HL-60 (cell line): ENCODE measurements around the gene POM121L2.

Source experiments
- DNase-seq, 2 experiments: peaks; one replicate each; pipeline ENCODE4 v3.0.0-alpha.2; 2010 to 2020; ENCODE audit warnings: low read depth in 1 of 2, low spot score in 1 of 2
- H3K27ac ChIP-seq: fragments of 250-450 bp; sonication (Bioruptor Pico); replicated peaks from 2 replicates; pipeline ENCODE4 v1.5.1; 2020; ENCODE audit warnings: mild to moderate bottlenecking, moderate library complexity
- H3K27me3 ChIP-seq: fragments of 250-450 bp; sonication (Bioruptor Pico); 2 replicates; pipeline ENCODE4 v1.5.1; 2021; ENCODE audit warnings: mild to moderate bottlenecking, moderate library complexity; ENCODE audit not compliant: insufficient read depth, poor library complexity, severe bottlenecking
- H3K4me3 ChIP-seq: replicated peaks from 2 replicates; pipeline ENCODE4 v1.5.1; 2011; ENCODE audit warnings: mild to moderate bottlenecking, control low read depth, low read length; ENCODE audit not compliant: insufficient read depth
- GABPA ChIP-seq: IDR thresholded peaks from 2 replicates; pipeline ENCODE4 v1.6.1; 2012; ENCODE audit warnings: low read depth
- POLR2AphosphoS5 ChIP-seq: IDR thresholded peaks from 2 replicates; pipeline ENCODE4 v1.6.1; 2012; ENCODE audit warnings: low read depth
- REST ChIP-seq: IDR thresholded peaks from 2 replicates; pipeline ENCODE4 v1.6.1; 2012; ENCODE audit warnings: low read depth; ENCODE audit not compliant: insufficient replicate concordance
- SPI1 ChIP-seq: IDR thresholded peaks from 2 replicates; pipeline ENCODE4 v1.6.1; 2012; ENCODE audit warnings: low read depth, mild to moderate bottlenecking, borderline replicate concordance
- TF ChIP-seq, protein P1 (sequence below): IDR thresholded peaks from one replicate; pipeline ENCODE4 v1.5.1; 2011; ENCODE audit warnings: low read length, control low read depth, inconsistent platforms; ENCODE audit not compliant: insufficient read depth

The POM121L2 gene

GRCh38 chr6:27281105-27281539 is 31.0 kb downstream of the POM121L2 start:
- Histone ChIP-seq H3K27me3 (no peaks in the 10 kb centered on the region), H3K27ac (no peak overlapping the region), H3K4me3 (no peak overlapping the region)
- TF ChIP-seq SPI1 (no peak), REST (no peak), POLR2AphosphoS5 (no peak), GABPA (no peak)
- TF ChIP-seq, protein P1, sequence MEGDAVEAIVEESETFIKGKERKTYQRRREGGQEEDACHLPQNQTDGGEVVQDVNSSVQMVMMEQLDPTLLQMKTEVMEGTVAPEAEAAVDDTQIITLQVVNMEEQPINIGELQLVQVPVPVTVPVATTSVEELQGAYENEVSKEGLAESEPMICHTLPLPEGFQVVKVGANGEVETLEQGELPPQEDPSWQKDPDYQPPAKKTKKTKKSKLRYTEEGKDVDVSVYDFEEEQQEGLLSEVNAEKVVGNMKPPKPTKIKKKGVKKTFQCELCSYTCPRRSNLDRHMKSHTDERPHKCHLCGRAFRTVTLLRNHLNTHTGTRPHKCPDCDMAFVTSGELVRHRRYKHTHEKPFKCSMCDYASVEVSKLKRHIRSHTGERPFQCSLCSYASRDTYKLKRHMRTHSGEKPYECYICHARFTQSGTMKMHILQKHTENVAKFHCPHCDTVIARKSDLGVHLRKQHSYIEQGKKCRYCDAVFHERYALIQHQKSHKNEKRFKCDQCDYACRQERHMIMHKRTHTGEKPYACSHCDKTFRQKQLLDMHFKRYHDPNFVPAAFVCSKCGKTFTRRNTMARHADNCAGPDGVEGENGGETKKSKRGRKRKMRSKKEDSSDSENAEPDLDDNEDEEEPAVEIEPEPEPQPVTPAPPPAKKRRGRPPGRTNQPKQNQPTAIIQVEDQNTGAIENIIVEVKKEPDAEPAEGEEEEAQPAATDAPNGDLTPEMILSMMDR: no peak
- DNase-seq: no peak

DNA sequence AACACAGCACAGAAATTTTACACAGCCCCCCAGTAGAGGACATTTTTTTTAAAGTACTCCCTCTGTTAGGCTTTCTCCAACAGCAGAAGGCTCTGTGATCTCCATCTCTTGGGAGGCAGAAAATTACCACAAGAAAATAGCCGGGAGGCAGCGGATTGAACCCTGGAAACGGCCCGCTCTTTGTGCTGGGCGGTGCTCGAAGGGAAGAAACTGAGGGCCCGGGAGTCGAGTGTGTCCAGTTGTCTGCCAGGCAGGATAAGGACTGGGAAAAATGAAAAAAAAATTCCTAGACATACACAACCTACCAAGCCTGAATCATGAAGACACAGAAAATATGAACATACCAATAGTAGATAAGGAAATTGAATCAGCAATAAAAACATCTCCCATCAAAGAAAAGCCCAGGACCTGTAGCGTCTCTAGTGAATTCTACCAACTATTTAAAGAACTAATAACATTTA is 31.5 kb downstream of the POM121L2 start:
- no peak for TF ChIP-seq REST
- TF ChIP-seq POLR2AphosphoS5: no peak
- no peak for TF ChIP-seq GABPA
- no peak for TF ChIP-seq SPI1
- TF ChIP-seq, protein P1: no peak
- H3K27me3 ChIP-seq: no peaks in the 10 kb centered on the region
- peak overlapping the region; percentile 23 for H3K4me3 ChIP-seq
- no peak for DNase-seq
- H3K27ac ChIP-seq: no peak overlapping the region

DNA sequence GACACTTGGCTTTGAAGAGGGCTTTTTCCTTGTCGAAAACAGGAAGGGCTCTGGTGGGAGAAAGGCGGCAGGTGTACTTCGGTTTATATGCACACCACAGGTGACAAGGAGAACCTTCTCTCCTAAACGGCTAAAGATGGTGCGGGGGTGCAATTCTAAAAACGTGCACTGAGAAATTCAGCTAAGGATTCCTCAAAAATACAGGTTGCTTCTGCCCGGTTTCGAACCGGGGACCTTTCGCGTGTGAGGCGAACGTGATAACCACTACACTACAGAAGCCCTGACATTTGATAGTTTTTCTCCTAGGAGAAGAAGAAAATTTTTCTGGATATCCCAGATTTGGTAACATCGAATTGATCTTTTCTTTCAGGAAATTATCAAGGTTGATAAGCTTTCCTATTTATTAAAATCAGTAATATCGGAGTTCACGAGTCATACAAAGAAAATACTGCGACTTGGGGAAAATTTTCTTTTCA is 32.0 kb downstream of the POM121L2 start:
- TF ChIP-seq, protein P1: no peak
- TF ChIP-seq GABPA: no peak
- TF ChIP-seq REST: no peak
- no peak for TF ChIP-seq SPI1
- TF ChIP-seq POLR2AphosphoS5: no peak
- peak in 1 of 2 experiments; percentile 38 for DNase-seq
- no peaks in the 10 kb centered on the region for H3K27me3 ChIP-seq
- H3K4me3 ChIP-seq: peak overlapping the region; percentile 41
- no peak overlapping the region for H3K27ac ChIP-seq
